SK-N-SH (cell line): ENCODE measurements around the gene LIN9.

Source experiments
- EP300 ChIP-seq, 2 experiments: IDR thresholded peaks; 2 replicates each; pipeline versions ENCODE4 v1.4.0 to v1.6.1; 2012; ENCODE audit warnings: borderline replicate concordance in 1 of 2, low read depth in 1 of 2, low read length in 1 of 2
- NRF1 ChIP-seq: IDR thresholded peaks from 2 replicates; pipeline ENCODE4 v1.6.1; 2012; ENCODE audit warnings: low read depth, mild to moderate bottlenecking, low read length
- TF ChIP-seq, protein P1 (sequence below): fragments of 200-600 bp; sonication (generic); IDR thresholded peaks from 2 replicates; pipeline ENCODE4 v1.6.1; 2017; ENCODE audit warnings: antibody characterized with exemption, mild to moderate bottlenecking, moderate library complexity
- TF ChIP-seq, protein P2 (sequence below): IDR thresholded peaks from 2 replicates; pipeline ENCODE4 v1.4.0; 2012; ENCODE audit warnings: low read depth

DNA sequence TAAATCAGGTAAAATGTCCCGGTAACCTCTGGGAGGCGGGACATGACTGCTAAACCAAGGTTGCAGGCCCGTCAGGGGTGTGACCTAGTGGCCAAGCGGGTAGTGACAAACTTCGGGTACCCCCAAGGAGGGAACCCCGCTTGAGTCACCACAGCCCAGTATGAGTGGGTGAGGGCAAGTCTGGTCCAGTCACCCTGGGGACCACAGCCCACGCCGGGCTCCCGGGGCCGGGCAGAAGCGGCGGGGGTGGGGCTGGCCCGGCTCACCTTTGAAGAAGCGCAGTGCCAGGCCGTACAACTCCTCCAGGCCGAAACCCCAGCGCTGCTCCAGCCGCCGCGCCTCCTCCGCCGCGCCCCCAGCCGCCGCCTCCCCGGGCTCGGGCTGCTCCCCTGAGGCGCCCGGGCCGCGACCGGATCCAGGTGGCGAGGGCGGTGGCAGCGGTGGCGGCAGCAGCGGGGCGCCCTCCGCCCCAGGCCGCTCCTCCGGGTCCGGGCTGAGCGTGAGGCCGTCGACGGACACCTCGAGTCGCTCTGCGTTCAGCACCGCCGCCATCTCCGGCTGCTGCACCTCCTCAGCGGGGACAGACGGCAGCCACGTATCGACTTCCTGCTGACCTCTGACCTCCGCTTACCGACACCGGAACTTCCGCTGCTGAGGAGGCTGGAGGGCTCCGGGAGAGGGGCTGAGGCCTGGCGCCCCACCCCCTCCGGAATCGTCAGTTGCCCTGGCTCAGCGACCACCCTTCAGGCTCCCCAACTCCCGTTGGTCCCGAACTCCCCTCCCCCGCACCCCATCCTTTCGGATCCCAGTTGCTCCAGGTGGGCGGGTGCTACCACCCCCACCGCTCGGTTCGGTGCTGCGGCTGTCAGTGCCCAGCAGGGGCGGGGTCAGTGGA, 122.6 kb downstream of the LIN9 start, which contains the start of gene ACBD3:
- TF ChIP-seq EP300 (IDR thresholded peaks at IDR 0.05; ENCODE audit: borderline replicate concordance in 1 of 2, low read depth in 1 of 2, low read length in 1 of 2): no peak
- TF ChIP-seq, protein P1, sequence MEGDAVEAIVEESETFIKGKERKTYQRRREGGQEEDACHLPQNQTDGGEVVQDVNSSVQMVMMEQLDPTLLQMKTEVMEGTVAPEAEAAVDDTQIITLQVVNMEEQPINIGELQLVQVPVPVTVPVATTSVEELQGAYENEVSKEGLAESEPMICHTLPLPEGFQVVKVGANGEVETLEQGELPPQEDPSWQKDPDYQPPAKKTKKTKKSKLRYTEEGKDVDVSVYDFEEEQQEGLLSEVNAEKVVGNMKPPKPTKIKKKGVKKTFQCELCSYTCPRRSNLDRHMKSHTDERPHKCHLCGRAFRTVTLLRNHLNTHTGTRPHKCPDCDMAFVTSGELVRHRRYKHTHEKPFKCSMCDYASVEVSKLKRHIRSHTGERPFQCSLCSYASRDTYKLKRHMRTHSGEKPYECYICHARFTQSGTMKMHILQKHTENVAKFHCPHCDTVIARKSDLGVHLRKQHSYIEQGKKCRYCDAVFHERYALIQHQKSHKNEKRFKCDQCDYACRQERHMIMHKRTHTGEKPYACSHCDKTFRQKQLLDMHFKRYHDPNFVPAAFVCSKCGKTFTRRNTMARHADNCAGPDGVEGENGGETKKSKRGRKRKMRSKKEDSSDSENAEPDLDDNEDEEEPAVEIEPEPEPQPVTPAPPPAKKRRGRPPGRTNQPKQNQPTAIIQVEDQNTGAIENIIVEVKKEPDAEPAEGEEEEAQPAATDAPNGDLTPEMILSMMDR: peak; percentile 16; the same call in 1 of the 2 replicates
- TF ChIP-seq NRF1: no peak
- TF ChIP-seq, protein P2, sequence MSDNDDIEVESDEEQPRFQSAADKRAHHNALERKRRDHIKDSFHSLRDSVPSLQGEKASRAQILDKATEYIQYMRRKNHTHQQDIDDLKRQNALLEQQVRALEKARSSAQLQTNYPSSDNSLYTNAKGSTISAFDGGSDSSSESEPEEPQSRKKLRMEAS: peak; percentile 79
